ENCODE results near the gene CFHR2.

- TF ChIP-seq CTCF (IDR thresholded peaks at IDR 0.05) (no peak), POLR2A (IDR thresholded peaks at IDR 0.05) (no peak), POLR2AphosphoS5 (IDR thresholded peaks at IDR 0.05; ENCODE audit: insufficient read depth in 1 of 2, low read depth in 1 of 2) (no peak)
Measured at GRCh38 chr1:196977278-196977677, 33.7 kb downstream of the CFHR2 start, which contains the start of gene CFHR5.
